HG02678 (cell line): ENCODE results near the gene PLXNB1.
"Not testable (repeated sequence)": the region's sequence is repeated elsewhere in the genome, so short reads cannot be mapped to it uniquely, and the experiment has no call there.

Experiments
- ATAC-seq: cut with Tn5 transposase; IDR thresholded peaks from one replicate; pipeline ENCODE4 v1.9.1; 2021; ENCODE audit warnings: mild to moderate bottlenecking, moderate library complexity; ENCODE audit not compliant: unreplicated experiment

PLXNB1 gene

GRCh38 chr3:48405971-48406370 lies 23.9 kb downstream of the PLXNB1 start:
- ATAC-seq = no peak

GRCh38 chr3:48405343-48405881 lies 24.5 kb downstream of the PLXNB1 start:
- no peak for ATAC-seq

GRCh38 chr3:48404440-48405342 lies 25.2 kb downstream of the PLXNB1 start:
- no peak for ATAC-seq

GRCh38 chr3:48403533-48404439 lies 26.1 kb downstream of the PLXNB1 start:
- no peak for ATAC-seq

- ATAC-seq = no peak
These were observed 27.0 kb downstream of the PLXNB1 start for GRCh38 chr3:48402907-48403306.

- ATAC-seq = no peak
These were observed 27.6 kb downstream of the PLXNB1 start for GRCh38 chr3:48402281-48402732.

GRCh38 chr3:48401434-48401901 lies 28.4 kb downstream of the PLXNB1 start:
- not testable (repeated sequence) for ATAC-seq

GRCh38 chr3:48400824-48401433 lies 29.0 kb downstream of the PLXNB1 start:
- no peak for ATAC-seq

GRCh38 chr3:48399387-48400172 lies 30.3 kb downstream of the PLXNB1 start:
- ATAC-seq = no peak

- ATAC-seq = no peak
These were observed 31.0 kb downstream of the PLXNB1 start for GRCh38 chr3:48398701-48399386.

- no peak for ATAC-seq
These were observed 31.9 kb downstream of the PLXNB1 start for GRCh38 chr3:48397767-48398681.

- ATAC-seq = no peak
These were observed 34.2 kb downstream of the PLXNB1 start for GRCh38 chr3:48395714-48396113.

GRCh38 chr3:48394391-48394790 lies 35.5 kb downstream of the PLXNB1 start:
- no peak for ATAC-seq

GRCh38 chr3:48388966-48389365 lies 40.9 kb downstream of the PLXNB1 start:
- ATAC-seq = no peak

GRCh38 chr3:48387634-48388033 lies 42.3 kb downstream of the PLXNB1 start:
- ATAC-seq = no peak

GRCh38 chr3:48372862-48373435 lies 56.9 kb downstream of the PLXNB1 start:
- no peak for ATAC-seq

- no peak for ATAC-seq
These were observed 57.5 kb downstream of the PLXNB1 start for GRCh38 chr3:48372377-48372770.
